H1 (cell line): ENCODE measurements around the gene CUBN. TPM values are rescaled to one million over a fixed set of nuclear protein-coding genes. Genes with fewer than 3 reads are reported as not detected.

Source experiments
- GABPA ChIP-seq: IDR thresholded peaks from 2 replicates; pipeline ENCODE4 v1.6.1; 2011; ENCODE audit warnings: mild to moderate bottlenecking, low read length, moderate library complexity, borderline replicate concordance; ENCODE audit not compliant: insufficient read depth
- KDM4A ChIP-seq: IDR thresholded peaks from one replicate; pipeline ENCODE4 v1.7.1; 2012; ENCODE audit warnings: low read depth, mild to moderate bottlenecking, moderate library complexity, low read length, inconsistent platforms; ENCODE audit not compliant: severe bottlenecking
- polyA plus RNA-seq, 7 experiments: library from polyadenylated mRNA; depleted of rRNA in 3 of 7; stranded (reverse) in 5 of 7; unstranded in 2 of 7; fragments of >200 nt in 5 of 7; fragments of 200-250 nt in 2 of 7; gene quantifications; 1 replicate in 5 of 7; 2 replicates in 1 of 7; 4 replicates in 1 of 7; pipeline versions ENCODE4 v1.2.1 to v1.2.3, GENCODE V29; 2011 to 2013; ENCODE audit warnings: missing spikeins in 2 of 7, mixed read lengths in 2 of 7
- total RNA-seq: library from RNA; stranded (reverse); fragmentation: NEBNext Ultra II Directional; extraction: Animal tissue kit (Norgen Biotek cat#: 25700); gene quantifications from 2 replicates; pipeline ENCODE4 v1.2.1, GENCODE V29; 2021

CUBN gene
- total and polyA plus RNA-seq, 2 of the 8 experiments (the other 6 are each of a cell fraction or from before 2014, with no cell fraction given) = 0.04 to 0.08 TPM

DNA sequence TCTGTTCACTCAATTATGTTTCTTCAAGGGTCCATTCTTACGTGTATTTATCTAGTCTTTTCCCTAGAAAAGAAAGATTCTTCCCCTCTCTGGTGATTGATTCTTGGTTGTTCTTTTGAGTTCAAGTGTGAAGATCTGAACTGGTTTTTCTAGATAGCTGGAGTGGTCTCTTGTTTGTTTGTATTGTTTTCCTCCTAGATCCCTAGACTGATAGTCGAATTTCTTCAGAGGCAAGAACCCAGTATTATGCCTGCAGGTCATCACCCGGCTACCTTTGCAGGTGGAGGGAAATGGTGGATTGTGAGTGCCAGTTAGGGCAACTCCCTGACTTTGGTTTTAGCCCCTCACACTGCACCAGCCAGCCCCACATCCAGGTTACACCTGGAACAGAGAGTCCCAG lies 310.2 kb downstream of the CUBN start (continued):
- TF ChIP-seq GABPA (no peak), KDM4A (no peak)
